Ovary (tissue), 3 donors: ENCODE measurements around the gene AFF2.

Source experiments
- POLR2A ChIP-seq: fragments of 450-650 bp; IDR thresholded peaks from one replicate; pipeline ENCODE4 v1.6.1; 2017; ENCODE audit warnings: antibody characterized with exemption, mild to moderate bottlenecking, moderate library complexity
- TF ChIP-seq, protein P1 (sequence below), 3 donors: fragments of 450-650 bp in 2 of 3; fragments of 200-600 bp in 1 of 3; IDR thresholded peaks; one replicate each; pipeline versions ENCODE4 v1.5.1 to v1.8.0; 2016 to 2022; ENCODE audit warnings: antibody characterized with exemption in 3 of 3, mild to moderate bottlenecking in 1 of 3
- donor health status: DM: no; HTN: no; CAD: no.

DNA sequence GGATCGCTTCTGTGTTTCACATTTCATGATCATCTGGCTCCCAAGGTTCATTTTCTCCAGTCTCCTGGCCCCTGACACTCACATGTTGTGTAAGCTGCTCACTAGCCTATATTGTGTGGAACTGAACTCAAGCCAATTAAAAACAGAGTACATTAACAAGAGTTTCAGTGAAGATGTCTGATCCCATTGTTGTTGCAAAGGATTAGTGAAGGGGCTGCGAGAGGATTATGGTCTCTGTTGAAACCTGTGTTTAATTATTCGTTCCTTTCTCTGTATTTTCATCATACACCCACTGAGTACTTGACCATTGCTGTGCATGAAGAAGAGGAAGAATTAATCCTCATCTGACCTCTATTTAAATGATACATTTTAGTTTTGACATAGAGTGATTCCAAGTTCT is 54.7 kb downstream of the AFF2 start:
- no peak for TF ChIP-seq POLR2A
- TF ChIP-seq, protein P1, sequence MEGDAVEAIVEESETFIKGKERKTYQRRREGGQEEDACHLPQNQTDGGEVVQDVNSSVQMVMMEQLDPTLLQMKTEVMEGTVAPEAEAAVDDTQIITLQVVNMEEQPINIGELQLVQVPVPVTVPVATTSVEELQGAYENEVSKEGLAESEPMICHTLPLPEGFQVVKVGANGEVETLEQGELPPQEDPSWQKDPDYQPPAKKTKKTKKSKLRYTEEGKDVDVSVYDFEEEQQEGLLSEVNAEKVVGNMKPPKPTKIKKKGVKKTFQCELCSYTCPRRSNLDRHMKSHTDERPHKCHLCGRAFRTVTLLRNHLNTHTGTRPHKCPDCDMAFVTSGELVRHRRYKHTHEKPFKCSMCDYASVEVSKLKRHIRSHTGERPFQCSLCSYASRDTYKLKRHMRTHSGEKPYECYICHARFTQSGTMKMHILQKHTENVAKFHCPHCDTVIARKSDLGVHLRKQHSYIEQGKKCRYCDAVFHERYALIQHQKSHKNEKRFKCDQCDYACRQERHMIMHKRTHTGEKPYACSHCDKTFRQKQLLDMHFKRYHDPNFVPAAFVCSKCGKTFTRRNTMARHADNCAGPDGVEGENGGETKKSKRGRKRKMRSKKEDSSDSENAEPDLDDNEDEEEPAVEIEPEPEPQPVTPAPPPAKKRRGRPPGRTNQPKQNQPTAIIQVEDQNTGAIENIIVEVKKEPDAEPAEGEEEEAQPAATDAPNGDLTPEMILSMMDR (IDR thresholded peaks at IDR 0.05): no peak
